ENCODE data around the gene CRYBA4. TPM values are rescaled to one million over a fixed set of nuclear protein-coding genes. Genes with fewer than 3 reads are reported as not detected.

CRYBA4 gene
- total and polyA plus RNA-seq, 2 experiments from 2014 or later, result 1.5 TPM; not detected in 1

- no peak for ATAC-seq
- H3K27me3 Mint-ChIP-seq (ENCODE audit: insufficient read depth, low read depth, poor library complexity), result peaks cover 6% of the 10 kb centered on the region
- H3K9me3 Mint-ChIP-seq, result no peaks in the 10 kb centered on the region; the same call in 2 of the 3 replicates
- peaks cover 7% of the 10 kb centered on the region; the same call in 2 of the 3 replicates for H3K4me1 Mint-ChIP-seq
- no peaks in the 10 kb centered on the region for H3K9me2 ChIP-seq (ENCODE audit: insufficient read depth)
- H3K4me3 ChIP-seq, result no peak overlapping the region
- TF ChIP-seq ZNF462 (CRISPR knock-in tag; IDR thresholded peaks at IDR 0.05) (no peak), ETS1 (IDR thresholded peaks at IDR 0.05) (no peak), POLR2AphosphoS5 (IDR thresholded peaks at IDR 0.05; ENCODE audit: low read depth) (no peak), ZNF114 (CRISPR knock-in tag; IDR thresholded peaks at IDR 0.05) (no peak), CREB1 (CRISPR knock-in tag; IDR thresholded peaks at IDR 0.05; ENCODE audit: low read depth) (no peak), EZH2 (IDR thresholded peaks at IDR 0.05; ENCODE audit: low read depth, unreplicated experiment) (no peak), CTCF (conservative IDR thresholded peaks at IDR 0.05; ENCODE audit: low read depth in 2 of 2) (no peak), STAT1 (IDR thresholded peaks at IDR 0.05; ENCODE audit: unreplicated experiment) (no peak), NANOG (IDR thresholded peaks at IDR 0.05; ENCODE audit: borderline replicate concordance) (no peak), ZNF331 (CRISPR knock-in tag; IDR thresholded peaks at IDR 0.05; ENCODE audit: low read depth) (no peak), EZH2phosphoT487 (IDR thresholded peaks at IDR 0.05; ENCODE audit: unreplicated experiment) (no peak)
- no peak overlapping the region for H3K4me2 ChIP-seq
- H3K4me1 ChIP-seq (ENCODE audit: insufficient read depth), result no peaks in the 10 kb centered on the region; the same call in 1 of the 2 replicates
- no peak overlapping the region for H3K4me3 Mint-ChIP-seq
- H3K36me3 ChIP-seq (ENCODE audit: insufficient read depth), result no peaks in the 10 kb centered on the region; the same call in 1 of the 2 replicates
- no peaks in the 10 kb centered on the region for H4K20me1 ChIP-seq (replicated peaks; ENCODE audit: insufficient read depth)
- no peaks in the 10 kb centered on the region for H3K79me2 ChIP-seq (replicated peaks; ENCODE audit: insufficient read depth)
- no peak overlapping the region for H2AFZ ChIP-seq
- no peak overlapping the region for H3K27ac Mint-ChIP-seq
- 0 out of 2 replicates have a peak, but pooled peaks cover 4% of the 10 kb centered on the region for H3F3A ChIP-seq (replicated peaks; ENCODE audit: low read depth)
- no peak for DNase-seq (ENCODE audit: low spot score)
- H3K27me3 ChIP-seq (ENCODE audit: insufficient read depth), result no peaks in the 10 kb centered on the region
- no peaks in the 10 kb centered on the region; the same call in 2 of the 3 replicates for H3K36me3 Mint-ChIP-seq (ENCODE audit: low read depth)
- no peak overlapping the region for H3K27ac ChIP-seq (ENCODE audit: low read depth)
Observed at GRCh38 chr22:26624803-26625202, 3.0 kb downstream of the CRYBA4 start.

Data from GM23338 (cell line).